Heart left ventricle (tissue), 16 donors: ENCODE data around the gene AGAP2. TPM values are rescaled to one million over a fixed set of nuclear protein-coding genes. Genes with fewer than 3 reads are reported as not detected.

Experiments used
- ATAC-seq, 4 donors: fragments of 200-7000 bp; cut with Tn5 transposase; one replicate each; pipeline ENCODE4 v1.9.1; 2020 to 2022; ENCODE audit warnings: moderate library complexity in 4 of 4, mild to moderate bottlenecking in 3 of 4, moderate number of reproducible peaks in 1 of 4
- DNase-seq, 5 donors: peaks; one replicate each; pipeline ENCODE4 v3.0.0-alpha.2; 2020
- H3K27ac ChIP-seq, 12 donors: fragments of 200-600 bp; sonication (generic) in 4 of 12; one replicate each; pipeline versions ENCODE4 v1.5.0 to v1.8.0; 2016 to 2022; ENCODE audit warnings: mild to moderate bottlenecking in 2 of 12
- H3K27me3 ChIP-seq, 9 donors: fragments of 200-600 bp; sonication (generic) in 2 of 9; one replicate each; pipeline versions ENCODE4 v1.5.1 to v1.8.0; 2016 to 2022; ENCODE audit warnings: mild to moderate bottlenecking in 3 of 9
- H3K36me3 ChIP-seq, 9 donors: fragments of 200-600 bp; sonication (generic) in 2 of 9; one replicate each; pipeline versions ENCODE4 v1.5.0 to v1.8.0; 2018 to 2022; ENCODE audit warnings: mild to moderate bottlenecking in 2 of 9
- H3K4me1 ChIP-seq, 12 donors: fragments of 200-600 bp; sonication (generic) in 4 of 12; one replicate each; pipeline versions ENCODE4 v1.5.0 to v1.8.0; 2016 to 2022; ENCODE audit warnings: mild to moderate bottlenecking in 3 of 12
- H3K4me3 ChIP-seq, 12 donors: fragments of 200-600 bp; sonication (generic) in 4 of 12; one replicate each; pipeline versions ENCODE4 v1.5.0 to v1.8.0; 2017 to 2022; ENCODE audit warnings: mild to moderate bottlenecking in 9 of 12, moderate library complexity in 4 of 12
- H3K9me3 ChIP-seq, 12 donors: fragments of 200-600 bp; sonication (generic) in 4 of 12; one replicate each; pipeline versions ENCODE4 v1.5.0 to v1.8.0; 2016 to 2022; ENCODE audit warnings: mild to moderate bottlenecking in 1 of 12
- CTCF ChIP-seq, 12 donors: fragments of 200-600 bp; sonication (generic) in 4 of 12; IDR thresholded peaks; one replicate each; pipeline versions ENCODE4 v1.5.0 to v1.8.0; 2018 to 2022; ENCODE audit warnings: antibody characterized with exemption in 12 of 12, mild to moderate bottlenecking in 5 of 12
- POLR2A ChIP-seq, 2 donors: fragments of 450-650 bp; IDR thresholded peaks; one replicate each; pipeline ENCODE4 v1.6.1; 2017; ENCODE audit warnings: antibody characterized with exemption in 2 of 2, mild to moderate bottlenecking in 2 of 2, moderate library complexity in 2 of 2
- WGBS, 4 donors: extraction: QIAGEN DNeasy Blood & Tissue Kit in 2 of 4; methylation state at CpG; one replicate each; pipeline versions ENCODE4 v1.1.5 to v1.1.7; 2013 to 2018; 5-methylcytosine and 5-hydroxymethylcytosine counted together
- intact Hi-C, 10 donors: fragments of 100-400 bp; cut with DNase I; formaldehyde crosslinking; loops; one replicate each; pipeline versions ENCODE4 v1.11.1 to v1.14.2; 2022
- polyA plus RNA-seq, 2 donors: library from polyadenylated mRNA; stranded (reverse); fragments of 200-250 nt; gene quantifications; one replicate each; pipeline ENCODE4 v1.2.3, GENCODE V29; 2013
- total RNA-seq, 9 donors: library from RNA; depleted of rRNA in 2 of 9; stranded (reverse); fragments of >200 nt in 2 of 9; fragmentation: NEBNext Ultra II Directional in 3 of 9; extraction: Animal tissue kit (Norgen Biotek cat#: 25700) in 3 of 9; gene quantifications; one replicate each; pipeline versions ENCODE4 v1.1.0 to v1.2.4, GENCODE V29; 2016 to 2023
- donor health status: ischemic (EF 13 %, LVEDD 7.1; RV severe dilation, severe dysfunction).
- donor health status: healthy with polysubstance abuse.
- donor health status: DM: no; HTN: yes; CAD: no.
- donor health status: DM: no; HTN: no; CAD: no.
- donor health status: ischemic (EF 25% LVEDD 6.9; RV normal size, moderate dysfunction).
- donor health status: ischemic (EF 25% LVEDD 5.7; RV mildly dilated, moderate dysfunction).
- donor health status: healthy.
- donor health status: DM: yes; HTN: yes; CAD: no.
- donor health status: ischemic (EF 35%, LVEDD 5.7; RV mildly dilated, moderate dysfunction).
- donor health status: nonischemic (EF 11% LVEDD 7.7; RV severe dilation, severe dysfunction).
- donor health status: DM: yes; HTN: yes; CAD: no.
- donor health status: PGD.
- donor health status: ischemic (EF 29% LVEDD 5.4; RV normal size, mild dysfunction).
- donor health status: nonischemic (EF 23%, LVEDD 6.1; RV moderate dilation, normal function).

Gene AGAP2
- total and polyA plus RNA-seq, 11 donors: 3.9 to 12.0 (median 5.5) TPM

GRCh38 chr12:57741844-57742738 is 3.5 kb upstream of the AGAP2 start:
- Histone ChIP-seq H3K36me3 (peaks cover 0 to 11% (median 8%) of the 10 kb centered on the region in 9 donors), H3K4me1 (peaks cover 7 to 66% (median 24%) of the 10 kb centered on the region in 12 donors), H3K27me3 (peaks cover 12 to 43% (median 22%) of the 10 kb centered on the region in 9 donors), H3K4me3 (peak overlapping the region in 7 of 12 donors; percentile 16 to 63 (median 25)), H3K9me3 (no peaks in the 10 kb centered on the region), H3K27ac (peak overlapping the region in 9 of 12 donors; percentile 43 to 75 (median 60))
- DNase-seq (peak in 1 of 5 donors; percentile 51), ATAC-seq (no peak)
- intact Hi-C loops: no loop called here
- 50 to 61% (median 52%) methylated on average over 12 to 14 of the region's 14 CpGs for WGBS, 4 donors
- no peak for TF ChIP-seq CTCF (IDR thresholded peaks at IDR 0.05)
- TF ChIP-seq POLR2A (IDR thresholded peaks at IDR 0.05): no peak

DNA sequence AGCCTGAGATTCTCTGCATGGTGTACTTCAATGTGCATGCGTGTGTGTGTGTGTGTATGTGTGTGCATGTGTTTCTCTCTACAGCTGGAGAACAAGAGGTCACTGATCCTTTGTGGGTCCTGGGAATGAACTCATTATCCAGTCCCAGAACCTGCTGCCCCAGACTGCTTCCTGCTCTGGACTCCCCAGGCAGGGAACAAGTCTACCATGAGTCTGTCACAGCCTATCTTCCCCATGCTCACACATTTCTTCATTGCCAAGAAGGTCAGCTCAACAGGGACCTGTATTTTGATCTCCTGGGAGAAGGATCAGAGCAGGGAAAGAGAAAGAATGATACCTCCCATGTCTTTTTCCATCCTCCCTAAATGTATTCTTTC is 2.9 kb upstream of the AGAP2 start:
- Histone ChIP-seq H3K4me1 (peaks cover 7 to 73% (median 31%) of the 10 kb centered on the region in 12 donors), H3K4me3 (peak overlapping the region in 6 of 12 donors; percentile 16 to 63 (median 26)), H3K27ac (peak overlapping the region in 7 of 12 donors; percentile 19 to 77 (median 60)), H3K36me3 (peaks cover 0 to 4% (median 2%) of the 10 kb centered on the region in 9 donors), H3K27me3 (peaks cover 15 to 50% (median 29%) of the 10 kb centered on the region in 9 donors), H3K9me3 (no peaks in the 10 kb centered on the region)
- peak in 1 of 5 donors; percentile 55 for DNase-seq
- TF ChIP-seq POLR2A (IDR thresholded peaks at IDR 0.05) (no peak), CTCF (IDR thresholded peaks at IDR 0.05) (no peak)
- WGBS, 4 donors: 58 to 69% (median 66%) methylated on average over 1 of the region's 1 CpG
- ATAC-seq: no peak
- intact Hi-C loops: no loop called here

DNA sequence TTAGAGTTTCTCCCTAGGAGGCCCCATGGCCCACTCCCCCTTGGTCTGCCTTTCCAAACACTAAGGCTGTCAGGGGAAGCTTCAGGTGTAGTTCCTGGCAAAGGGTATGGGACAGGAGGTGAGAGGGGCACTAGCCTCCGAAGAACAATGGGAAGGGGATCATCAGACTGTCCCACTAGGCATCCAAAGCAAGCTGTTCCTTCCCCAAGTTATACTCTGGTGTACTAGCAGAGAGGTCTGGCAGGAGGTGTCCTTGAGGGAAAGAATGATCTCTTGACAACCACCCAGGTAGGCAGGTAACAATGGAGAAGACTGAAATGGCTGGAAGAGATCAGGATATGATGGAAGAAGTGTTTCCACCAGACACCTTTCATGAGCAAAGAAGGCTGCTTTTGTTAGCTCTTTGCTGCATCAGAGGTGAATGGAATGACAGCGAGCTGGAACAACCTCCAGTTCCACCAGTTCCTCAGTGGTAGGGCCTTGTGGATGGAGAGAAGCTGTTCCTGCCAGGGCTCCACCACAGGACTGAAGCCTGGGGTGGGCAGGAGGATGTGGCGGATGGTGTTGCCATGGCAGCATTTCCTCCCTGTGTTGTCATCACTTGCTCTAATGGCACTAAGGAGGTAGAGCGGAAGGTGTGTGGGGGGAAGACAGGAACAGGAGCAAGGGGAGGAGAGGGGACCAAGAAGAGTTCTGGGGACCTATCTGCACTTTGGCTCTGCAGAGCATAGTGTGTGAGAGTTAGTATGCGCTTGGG is 2.3 kb upstream of the AGAP2 start:
- H3K27me3 ChIP-seq: peaks cover 17 to 56% (median 31%) of the 10 kb centered on the region in 9 donors
- no peaks in the 10 kb centered on the region for H3K9me3 ChIP-seq
- intact Hi-C loops: no loop called here
- H3K36me3 ChIP-seq: no peaks in the 10 kb centered on the region
- DNase-seq (peak in 1 of 5 donors; percentile 50), ATAC-seq (no peak)
- no peak for TF ChIP-seq CTCF (IDR thresholded peaks at IDR 0.05)
- TF ChIP-seq POLR2A (IDR thresholded peaks at IDR 0.05): no peak
- H3K4me3 ChIP-seq: peak overlapping the region in 5 of 12 donors; percentile 4 to 63 (median 43)
- peaks cover 7 to 75% (median 32%) of the 10 kb centered on the region in 12 donors for H3K4me1 ChIP-seq
- WGBS, 4 donors: 46 to 57% (median 55%) methylated on average over 5 of the region's 5 CpGs
- H3K27ac ChIP-seq: peak overlapping the region in 9 of 12 donors; percentile 19 to 77 (median 53)
